ENCODE data around the gene MRPS26. TPM values are rescaled to one million over a fixed set of nuclear protein-coding genes. Genes with fewer than 3 reads are reported as not detected.
A peak's percentile ranks its signal among the peaks of the same experiment; 100 is the strongest.

MRPS26 gene
- total RNA-seq, 3 donors from 2014 or later: 29.6 to 47.9 (median 32.9) TPM

DNA sequence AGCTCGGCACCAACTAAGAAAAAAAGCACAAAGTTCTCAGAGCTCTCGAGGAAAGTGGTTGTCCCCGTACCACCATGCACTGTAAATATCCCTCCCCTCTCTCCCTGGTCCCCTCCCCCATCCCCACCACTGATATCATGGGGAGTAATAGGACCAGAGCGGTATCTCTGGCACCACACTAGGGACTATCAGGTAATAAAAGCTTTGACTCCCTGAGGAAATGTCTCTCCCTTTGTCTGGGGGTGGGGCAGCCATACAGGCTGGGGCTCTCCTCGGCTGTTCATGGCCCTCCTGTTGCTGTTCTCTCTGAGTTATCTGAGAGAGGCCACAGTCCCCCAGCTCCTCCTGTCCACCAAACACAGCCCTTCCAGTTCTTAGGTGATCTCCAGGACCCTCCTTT is 7.4 kb upstream of the MRPS26 start:
- ATAC-seq: no peak
- Histone ChIP-seq H3K36me3 (ENCODE audit: low read depth) (peaks cover 12% of the 10 kb centered on the region), H3K4me1 (ENCODE audit: low read depth) (no peaks in the 10 kb centered on the region), H3K9me3 (no peaks in the 10 kb centered on the region), H3K4me3 (no peak overlapping the region)
- DNase-seq: no peak
- no peak for TF ChIP-seq CTCF (IDR thresholded peaks at IDR 0.05)
- intact Hi-C loops (cut with DNase I, micrococcal nuclease): no loop called here

DNA sequence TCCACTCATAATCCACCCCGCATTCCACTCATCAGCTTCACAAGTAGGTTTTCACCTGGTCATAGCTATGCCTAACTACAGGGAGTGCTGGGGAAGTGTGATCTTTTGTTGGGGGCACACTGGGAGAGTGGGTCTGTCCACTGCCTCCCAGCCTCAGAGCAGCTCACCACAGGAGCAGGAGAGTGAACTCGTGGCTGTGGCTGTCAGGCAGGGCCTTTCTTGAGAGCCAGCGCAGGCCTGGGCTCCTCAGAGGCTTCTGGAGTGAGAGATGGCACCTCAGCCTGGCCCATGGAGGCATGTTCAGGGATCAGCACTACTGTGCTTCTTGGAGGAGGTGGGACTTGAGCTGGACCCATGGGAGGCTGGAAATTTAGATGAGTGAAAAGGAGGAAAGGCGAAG is 6.4 kb upstream of the MRPS26 start:
- H3K4me1 ChIP-seq (ENCODE audit: low read depth): no peaks in the 10 kb centered on the region
- TF ChIP-seq CTCF (IDR thresholded peaks at IDR 0.05): no peak
- peaks cover 12% of the 10 kb centered on the region for H3K36me3 ChIP-seq (ENCODE audit: low read depth)
- DNase-seq: no peak
- intact Hi-C loops (cut with DNase I, micrococcal nuclease): no loop called here
- no peaks in the 10 kb centered on the region for H3K9me3 ChIP-seq
- no peak overlapping the region for H3K4me3 ChIP-seq
- ATAC-seq: no peak

- peaks cover 12% of the 10 kb centered on the region for H3K36me3 ChIP-seq (ENCODE audit: low read depth)
- DNase-seq (no peak), ATAC-seq (no peak)
These were observed 5.8 kb upstream of the MRPS26 start for GRCh38 chr20:3040086-3040485.

GRCh38 chr20:3041854-3042409 is 3.9 kb upstream of the MRPS26 start:
- peaks cover 3% of the 10 kb centered on the region for H3K36me3 ChIP-seq (ENCODE audit: low read depth)
- ATAC-seq (no peak), DNase-seq (no peak)
- intact Hi-C loops (cut with DNase I, micrococcal nuclease): no loop called here
- H3K9me3 ChIP-seq: no peaks in the 10 kb centered on the region
- H3K4me1 ChIP-seq (ENCODE audit: low read depth): peaks cover 6% of the 10 kb centered on the region
- H3K4me3 ChIP-seq: no peak overlapping the region
- no peak for TF ChIP-seq CTCF (IDR thresholded peaks at IDR 0.05)

More at GRCh38 chr20:3040086-3040485, 5.8 kb upstream of the MRPS26 start:
- Histone ChIP-seq H3K4me3 (no peak overlapping the region), H3K9me3 (no peaks in the 10 kb centered on the region), H3K4me1 (ENCODE audit: low read depth) (peaks cover 2% of the 10 kb centered on the region)
- no peak for TF ChIP-seq CTCF (IDR thresholded peaks at IDR 0.05)
- intact Hi-C loops (cut with DNase I, micrococcal nuclease): no loop called here

GRCh38 chr20:3042625-3043024 is 3.2 kb upstream of the MRPS26 start:
- Histone ChIP-seq H3K36me3 (ENCODE audit: low read depth) (no peaks in the 10 kb centered on the region), H3K4me1 (ENCODE audit: low read depth) (peaks cover 13% of the 10 kb centered on the region), H3K9me3 (no peaks in the 10 kb centered on the region), H3K4me3 (no peak overlapping the region)
- no peak for TF ChIP-seq CTCF (IDR thresholded peaks at IDR 0.05)
- intact Hi-C loops (cut with DNase I, micrococcal nuclease): no loop called here
- no peak for ATAC-seq
- DNase-seq: peak in 1 of 3 donors; percentile 20

DNA sequence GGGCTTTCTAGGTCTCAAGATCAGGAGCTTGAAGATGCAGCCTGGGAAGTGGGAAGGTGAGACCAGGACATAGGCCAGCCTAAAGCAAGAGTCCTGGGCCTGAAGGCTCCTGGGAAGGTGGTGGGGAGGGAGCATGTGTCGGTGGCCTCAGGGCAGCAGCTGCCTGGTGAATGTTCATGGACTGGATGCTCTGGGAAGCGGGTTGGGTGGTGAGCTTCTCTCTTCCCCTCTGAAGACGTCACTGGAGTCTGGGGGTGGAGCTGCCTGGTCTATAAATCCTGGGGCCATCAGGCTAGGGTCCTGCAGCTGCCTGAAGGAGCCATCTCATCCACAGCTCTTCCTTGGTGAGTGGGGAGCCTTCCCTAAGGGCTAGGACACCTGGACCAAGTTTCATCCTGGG is 2.5 kb upstream of the MRPS26 start, which contains the start of gene GNRH2:
Gene GNRH2, plus strand, starts transcription at position 301 of the 400 bp plus-strand sequence. CDS start 793 bp downstream, outside the sequence.
- Histone ChIP-seq H3K9me3 (no peaks in the 10 kb centered on the region), H3K4me3 (no peak within 1 kb of the TSS), H3K4me1 (ENCODE audit: low read depth) (peaks cover 14% of the 10 kb centered on the region), H3K36me3 (ENCODE audit: low read depth) (no peaks in the 10 kb centered on the region)
- intact Hi-C loops (cut with DNase I, micrococcal nuclease): no loop called here
- no peak for DNase-seq
- no peak for ATAC-seq
- no peak for TF ChIP-seq CTCF (IDR thresholded peaks at IDR 0.05)

Measured in mucosa of descending colon (tissue), 3 donors.